GM21526 (cell line): Measurements from ENCODE around the gene INSM1.

Experiments used
- ATAC-seq: cut with Tn5 transposase; IDR thresholded peaks from one replicate; pipeline ENCODE4 v1.9.1; 2021; ENCODE audit warnings: moderate library complexity; ENCODE audit not compliant: unreplicated experiment, low FRiP score

Gene INSM1

GRCh38 chr20:20391766-20392165 is 23.9 kb downstream of the INSM1 start:
- no peak for ATAC-seq

GRCh38 chr20:20393207-20394120 is 25.6 kb downstream of the INSM1 start:
- ATAC-seq = no peak

- ATAC-seq = no peak
Observed at GRCh38 chr20:20395087-20395486, 27.2 kb downstream of the INSM1 start.

GRCh38 chr20:20395903-20396568 is 28.1 kb downstream of the INSM1 start:
- no peak for ATAC-seq

- no peak for ATAC-seq
Observed at GRCh38 chr20:20396794-20397193, 28.9 kb downstream of the INSM1 start.

- no peak for ATAC-seq
Observed at GRCh38 chr20:20398123-20398522, 30.2 kb downstream of the INSM1 start.

- no peak for ATAC-seq
Observed at GRCh38 chr20:20399531-20400500, 31.9 kb downstream of the INSM1 start.

GRCh38 chr20:20401991-20402390 is 34.1 kb downstream of the INSM1 start:
- no peak for ATAC-seq

GRCh38 chr20:20404633-20405032 is 36.7 kb downstream of the INSM1 start:
- no peak for ATAC-seq

GRCh38 chr20:20405623-20406022 is 37.7 kb downstream of the INSM1 start:
- no peak for ATAC-seq

GRCh38 chr20:20406306-20406705 is 38.4 kb downstream of the INSM1 start:
- no peak for ATAC-seq

- no peak for ATAC-seq
Observed at GRCh38 chr20:20407891-20408805, 40.2 kb downstream of the INSM1 start.

GRCh38 chr20:20409331-20409730 is 41.4 kb downstream of the INSM1 start:
- no peak for ATAC-seq

- ATAC-seq = no peak
Observed at GRCh38 chr20:20410678-20411077, 42.8 kb downstream of the INSM1 start.

GRCh38 chr20:20411402-20411801 is 43.5 kb downstream of the INSM1 start:
- no peak for ATAC-seq

- ATAC-seq = no peak
Observed at GRCh38 chr20:20411836-20412235, 43.9 kb downstream of the INSM1 start.

- ATAC-seq = no peak
Observed at GRCh38 chr20:20412750-20413149, 44.8 kb downstream of the INSM1 start.

GRCh38 chr20:20413810-20414281 is 45.9 kb downstream of the INSM1 start:
- ATAC-seq = no peak

- no peak for ATAC-seq
Observed at GRCh38 chr20:20414640-20415220, 46.8 kb downstream of the INSM1 start.
